Body of pancreas (tissue), 4 donors: ENCODE measurements around the gene MRM2. TPM values are rescaled to one million over a fixed set of nuclear protein-coding genes. Genes with fewer than 3 reads are reported as not detected.

Experiments used
- ATAC-seq: fragments of 150-250 bp; one replicate; pipeline ENCODE4 v1.9.1; 2016
- DNase-seq, 4 donors: peaks; one replicate each; pipeline ENCODE4 v3.0.0-alpha.2; 2019
- H3K27ac ChIP-seq, 4 donors: fragments of 200-600 bp; sonication (generic); 1 replicate in 3 of 4; 2 replicates in 1 of 4; pipeline versions ENCODE4 v1.5.1 to v1.6.1; 2016 to 2019; ENCODE audit warnings: mild to moderate bottlenecking in 1 of 4, mixed read lengths in 1 of 4, moderate library complexity in 1 of 4
- H3K27me3 ChIP-seq, 2 donors: fragments of 200-600 bp; sonication (generic); one replicate each; pipeline ENCODE4 v1.6.0; 2016; ENCODE audit warnings: mild to moderate bottlenecking in 1 of 2
- H3K36me3 ChIP-seq, 2 donors: fragments of 200-600 bp; sonication (generic); replicated peaks in 1 of 2; 2 replicates each; pipeline ENCODE4 v1.5.1; 2016; ENCODE audit warnings: low read depth in 2 of 2; ENCODE audit not compliant: insufficient read depth in 1 of 2
- H3K4me1 ChIP-seq: fragments of 200-600 bp; sonication (generic); one replicate; pipeline ENCODE4 v1.6.0; 2016
- H3K4me3 ChIP-seq, 2 donors: fragments of 200-600 bp; sonication (generic); 1 replicate in 1 of 2; 2 replicates in 1 of 2; pipeline ENCODE4 v1.5.1; 2016 to 2019
- H3K9me3 ChIP-seq, 3 donors: fragments of 200-600 bp; sonication (generic); 1 replicate in 2 of 3; 2 replicates in 1 of 3; pipeline ENCODE4 v1.5.1; 2016
- POLR2A ChIP-seq, 3 donors: fragments of 450-650 bp; IDR thresholded peaks; one replicate each; pipeline ENCODE4 v1.6.1; 2016; ENCODE audit warnings: antibody characterized with exemption in 3 of 3, mild to moderate bottlenecking in 2 of 3
- WGBS, 2 donors: methylation state at CpG; one replicate each; pipeline ENCODE4 v1.1.5; 2017; 5-methylcytosine and 5-hydroxymethylcytosine counted together
- intact Hi-C: fragments of 100-400 bp; cut with DNase I; formaldehyde crosslinking; loops from one replicate; pipeline ENCODE4 v1.15.1; 2023
- total RNA-seq, 2 donors: library from RNA; depleted of rRNA; stranded (reverse); fragments of >200 nt; gene quantifications; one replicate each; pipeline ENCODE4 v1.1.0, GENCODE V29; 2016
- TF ChIP-seq, protein P1 (sequence below), 7 experiments: fragments of 450-650 bp in 4 of 7; fragments of 200-600 bp in 3 of 7; sonication (generic) in 3 of 7; IDR thresholded peaks; one replicate each; pipeline ENCODE4 v1.5.1; 2016 to 2019; ENCODE audit warnings: antibody characterized with exemption in 7 of 7

The MRM2 gene
- total RNA-seq, 2 donors from 2014 or later = 7.6 to 8.8 TPM

GRCh38 chr7:2230882-2231281 lies 11.1 kb downstream of the MRM2 start:
- Histone ChIP-seq H3K4me1 (peaks cover 21% of the 10 kb centered on the region), H3K36me3 (no peaks in the 10 kb centered on the region), H3K4me3 (no peak overlapping the region), H3K27me3 (no peaks in the 10 kb centered on the region), H3K27ac (no peak overlapping the region), H3K9me3 (no peaks in the 10 kb centered on the region)
- ATAC-seq (no peak), DNase-seq (no peak)
- intact Hi-C loops = no loop called here
- WGBS, 2 donors = 85 to 88% methylated on average over 6 to 9 of the region's 9 CpGs
- TF ChIP-seq, protein P1, sequence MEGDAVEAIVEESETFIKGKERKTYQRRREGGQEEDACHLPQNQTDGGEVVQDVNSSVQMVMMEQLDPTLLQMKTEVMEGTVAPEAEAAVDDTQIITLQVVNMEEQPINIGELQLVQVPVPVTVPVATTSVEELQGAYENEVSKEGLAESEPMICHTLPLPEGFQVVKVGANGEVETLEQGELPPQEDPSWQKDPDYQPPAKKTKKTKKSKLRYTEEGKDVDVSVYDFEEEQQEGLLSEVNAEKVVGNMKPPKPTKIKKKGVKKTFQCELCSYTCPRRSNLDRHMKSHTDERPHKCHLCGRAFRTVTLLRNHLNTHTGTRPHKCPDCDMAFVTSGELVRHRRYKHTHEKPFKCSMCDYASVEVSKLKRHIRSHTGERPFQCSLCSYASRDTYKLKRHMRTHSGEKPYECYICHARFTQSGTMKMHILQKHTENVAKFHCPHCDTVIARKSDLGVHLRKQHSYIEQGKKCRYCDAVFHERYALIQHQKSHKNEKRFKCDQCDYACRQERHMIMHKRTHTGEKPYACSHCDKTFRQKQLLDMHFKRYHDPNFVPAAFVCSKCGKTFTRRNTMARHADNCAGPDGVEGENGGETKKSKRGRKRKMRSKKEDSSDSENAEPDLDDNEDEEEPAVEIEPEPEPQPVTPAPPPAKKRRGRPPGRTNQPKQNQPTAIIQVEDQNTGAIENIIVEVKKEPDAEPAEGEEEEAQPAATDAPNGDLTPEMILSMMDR (IDR thresholded peaks at IDR 0.05) = no peak

DNA sequence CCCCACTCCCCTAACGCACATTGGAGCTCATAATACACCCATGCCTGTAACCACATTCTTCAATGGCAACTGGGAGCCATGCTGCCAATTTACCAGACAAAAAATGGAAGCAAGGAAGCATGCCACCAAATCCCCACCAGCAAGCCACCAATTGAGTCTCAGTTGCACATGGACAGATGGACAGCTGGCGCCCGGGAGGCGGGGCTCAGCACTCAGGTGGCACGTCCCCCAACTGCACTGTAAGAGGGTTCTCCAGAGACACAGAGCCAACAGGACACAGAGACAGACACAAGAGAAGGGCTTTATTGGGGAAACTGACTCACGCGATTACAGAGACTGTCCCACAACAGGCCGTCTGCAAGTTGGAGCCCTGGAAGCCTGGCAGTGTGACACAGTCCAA lies 11.8 kb downstream of the MRM2 start:
- DNase-seq (no peak), ATAC-seq (no peak)
- intact Hi-C loops = no loop called here
- Histone ChIP-seq H3K27ac (no peak overlapping the region), H3K4me3 (no peak overlapping the region), H3K27me3 (no peaks in the 10 kb centered on the region), H3K9me3 (no peaks in the 10 kb centered on the region), H3K36me3 (no peaks in the 10 kb centered on the region), H3K4me1 (peaks cover 21% of the 10 kb centered on the region)
- TF ChIP-seq, protein P1 (IDR thresholded peaks at IDR 0.05) = no peak
- no peak for TF ChIP-seq POLR2A (IDR thresholded peaks at IDR 0.05)
- 80 to 89% methylated on average over 1 to 8 of the region's 8 CpGs for WGBS, 2 donors

DNA sequence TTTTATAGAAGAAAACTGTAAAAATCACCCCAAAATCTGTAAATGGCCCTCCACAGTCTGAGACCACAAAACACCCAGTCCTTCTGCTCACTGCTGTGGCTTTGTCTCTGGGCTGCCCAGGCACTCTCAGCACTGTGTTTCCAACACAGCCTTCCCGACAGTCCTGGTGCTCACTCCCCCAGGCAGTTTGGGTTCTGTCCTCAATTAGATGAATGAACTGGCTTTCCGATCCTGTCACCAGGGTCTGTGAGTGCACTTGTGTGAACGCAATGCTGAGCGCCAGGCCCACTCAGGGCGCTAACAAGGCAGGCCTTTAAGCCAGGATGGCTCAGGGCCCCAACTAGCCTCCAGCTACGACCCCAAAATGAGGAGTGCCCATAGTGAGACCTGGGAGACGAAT lies 12.5 kb downstream of the MRM2 start:
- DNase-seq (no peak), ATAC-seq (no peak)
- no peak for TF ChIP-seq POLR2A (IDR thresholded peaks at IDR 0.05)
- TF ChIP-seq, protein P1 (IDR thresholded peaks at IDR 0.05) = no peak
- H3K9me3 ChIP-seq = no peaks in the 10 kb centered on the region
- 91 to 100% methylated on average over 5 to 7 of the region's 7 CpGs for WGBS, 2 donors
- H3K4me1 ChIP-seq = peaks cover 21% of the 10 kb centered on the region
- intact Hi-C loops = no loop called here
- no peaks in the 10 kb centered on the region for H3K36me3 ChIP-seq
- no peak overlapping the region for H3K4me3 ChIP-seq
- H3K27me3 ChIP-seq = no peaks in the 10 kb centered on the region
- no peak overlapping the region for H3K27ac ChIP-seq

DNA sequence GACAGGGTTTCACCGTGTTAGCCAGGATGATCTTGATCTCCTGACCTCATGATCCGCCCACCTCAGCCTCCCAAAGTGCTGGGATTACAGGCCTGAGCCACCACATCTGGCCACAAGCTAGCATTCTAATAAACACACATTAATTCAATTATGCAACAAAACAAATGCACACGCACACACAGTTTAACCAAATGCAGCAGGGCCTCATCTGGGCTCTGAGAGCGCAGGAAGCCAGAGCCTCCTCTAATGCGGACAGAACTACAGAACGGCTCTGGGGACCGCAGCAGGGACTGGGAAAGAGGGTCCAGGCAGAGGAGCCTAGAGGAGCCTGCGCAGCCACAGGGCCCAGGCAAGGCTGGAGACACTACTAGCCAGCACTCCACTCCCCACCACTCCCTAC lies 13.1 kb downstream of the MRM2 start:
- no peak for ATAC-seq
- no peak overlapping the region for H3K4me3 ChIP-seq
- H3K27me3 ChIP-seq = no peaks in the 10 kb centered on the region
- H3K9me3 ChIP-seq = no peaks in the 10 kb centered on the region
- WGBS, 2 donors = 88 to 90% methylated on average over 8 of the region's 8 CpGs
- TF ChIP-seq, protein P1 (IDR thresholded peaks at IDR 0.05) = no peak
- no peak for TF ChIP-seq POLR2A (IDR thresholded peaks at IDR 0.05)
- H3K27ac ChIP-seq = no peak overlapping the region
- intact Hi-C loops = no loop called here
- no peak for DNase-seq
- H3K36me3 ChIP-seq = no peaks in the 10 kb centered on the region
- H3K4me1 ChIP-seq = peaks cover 21% of the 10 kb centered on the region

- no peaks in the 10 kb centered on the region for H3K27me3 ChIP-seq
- no peak overlapping the region for H3K27ac ChIP-seq
- intact Hi-C loops = no loop called here
- H3K4me1 ChIP-seq = peaks cover 17% of the 10 kb centered on the region
- DNase-seq = no peak
- H3K36me3 ChIP-seq = no peaks in the 10 kb centered on the region
- no peak for TF ChIP-seq POLR2A (IDR thresholded peaks at IDR 0.05)
- TF ChIP-seq, protein P1 (IDR thresholded peaks at IDR 0.05) = no peak
- WGBS, 2 donors = 85 to 89% methylated on average over 8 to 15 of the region's 15 CpGs
- H3K4me3 ChIP-seq = no peak overlapping the region
- ATAC-seq = no peak
- H3K9me3 ChIP-seq = no peaks in the 10 kb centered on the region
These were observed 14.3 kb downstream of the MRM2 start for GRCh38 chr7:2227699-2228098.
